Mesodermal cell (in vitro differentiated cells): Measurements from ENCODE around the gene ATP6V1A.

Source experiments
- H3K27ac ChIP-seq: 2 replicates; pipeline ENCODE4 v1.7.0; 2013; ENCODE audit warnings: mild to moderate bottlenecking, low read depth, low read length, moderate library complexity; ENCODE audit not compliant: severe bottlenecking
- H3K36me3 ChIP-seq: 2 replicates; pipeline ENCODE4 v1.7.1; 2013; ENCODE audit warnings: mild to moderate bottlenecking, low read length, moderate library complexity; ENCODE audit not compliant: control insufficient read depth, insufficient read depth
- H3K4me1 ChIP-seq: one replicate; pipeline ENCODE4 v1.7.1; 2013; ENCODE audit warnings: mild to moderate bottlenecking, low read length; ENCODE audit not compliant: insufficient read depth, control insufficient read depth, poor library complexity, severe bottlenecking
- H3K4me3 ChIP-seq: 2 replicates; pipeline ENCODE4 v1.7.0; 2013; ENCODE audit warnings: low read length, control low read depth, mild to moderate bottlenecking; ENCODE audit not compliant: insufficient read depth, poor library complexity, severe bottlenecking; ENCODE audit errors: extremely low read depth
- H3K9me3 ChIP-seq: 2 replicates; pipeline ENCODE4 v1.7.1; 2013; ENCODE audit warnings: mild to moderate bottlenecking, low read length, moderate library complexity; ENCODE audit not compliant: control insufficient read depth
- WGBS, 2 experiments: methylation state at CpG; one replicate each; pipeline ENCODE4 v1.1.5; 2013; ENCODE audit warnings: missing lambda C conversion rate in 2 of 2; ENCODE audit not compliant: insufficient coverage in 2 of 2; 5-methylcytosine and 5-hydroxymethylcytosine counted together

Gene ATP6V1A

GRCh38 chr3:113819866-113820265 lies 73.0 kb downstream of the ATP6V1A start:
- 90 to 100% methylated on average over 2 of the region's 3 CpGs for WGBS, 2 experiments
- H3K4me3 ChIP-seq, result no peak overlapping the region

DNA sequence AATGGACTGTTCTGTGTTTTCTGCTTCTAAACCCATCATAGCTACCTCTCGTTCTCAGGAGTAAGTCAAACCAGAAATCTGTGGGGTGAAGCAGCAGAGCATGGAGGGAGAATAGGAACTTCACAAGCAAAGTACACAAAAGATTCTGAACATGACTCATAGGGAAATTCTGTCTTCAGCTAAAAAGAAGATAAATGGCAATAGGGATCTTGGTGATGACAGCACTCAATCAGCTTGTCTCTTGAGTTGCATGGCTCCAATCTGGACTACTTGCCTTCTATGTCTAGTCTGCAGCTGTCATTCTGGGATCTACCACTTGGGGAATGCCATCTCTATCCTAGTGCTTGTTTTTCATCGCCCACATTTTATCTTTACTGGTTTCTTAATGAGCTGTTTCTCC lies 78.3 kb downstream of the ATP6V1A start:
- H3K9me3 ChIP-seq, result no peaks in the 10 kb centered on the region
- 100% methylated on average over 1 of the region's 2 CpGs for WGBS, 2 experiments
- peak overlapping the region; percentile 24 for H3K27ac ChIP-seq
- peaks cover 13% of the 10 kb centered on the region for H3K4me1 ChIP-seq
- no peak overlapping the region for H3K4me3 ChIP-seq
- H3K36me3 ChIP-seq, result no peaks in the 10 kb centered on the region

More at GRCh38 chr3:113819866-113820265, 73.0 kb downstream of the ATP6V1A start:
- H3K4me1 ChIP-seq, result peaks cover 3% of the 10 kb centered on the region
- H3K27ac ChIP-seq, result no peak overlapping the region
- H3K36me3 ChIP-seq, result no peaks in the 10 kb centered on the region
- no peaks in the 10 kb centered on the region for H3K9me3 ChIP-seq

DNA sequence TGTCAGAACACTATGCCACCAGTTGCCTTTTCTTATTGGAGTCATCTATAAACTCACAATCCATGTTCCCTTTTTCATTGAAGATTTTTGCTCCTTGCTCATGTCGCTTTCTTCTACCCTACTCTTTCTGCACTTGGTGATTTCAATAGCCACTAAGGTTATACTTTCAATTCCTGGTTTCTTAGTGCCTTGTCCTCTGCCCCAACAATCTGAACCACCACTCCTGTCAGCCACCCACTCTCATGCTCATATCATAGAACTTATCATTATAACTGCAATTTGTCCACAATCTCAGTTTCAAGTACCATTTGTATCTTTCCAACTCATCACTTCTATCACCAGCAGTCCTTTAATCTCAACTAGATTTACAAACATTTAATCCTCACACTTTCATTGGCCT lies 81.8 kb downstream of the ATP6V1A start:
- no peaks in the 10 kb centered on the region for H3K36me3 ChIP-seq
- H3K4me1 ChIP-seq, result peaks cover 21% of the 10 kb centered on the region
- H3K9me3 ChIP-seq, result no peaks in the 10 kb centered on the region
- WGBS, 2 experiments, result 91 to 100% methylated on average over 1 of the region's 1 CpG
- no peak overlapping the region for H3K27ac ChIP-seq
- no peak overlapping the region for H3K4me3 ChIP-seq

- H3K9me3 ChIP-seq, result no peaks in the 10 kb centered on the region
- no peak overlapping the region for H3K27ac ChIP-seq
- peaks cover 19% of the 10 kb centered on the region for H3K4me1 ChIP-seq
- no peak overlapping the region for H3K4me3 ChIP-seq
- H3K36me3 ChIP-seq, result no peaks in the 10 kb centered on the region
- WGBS, 2 experiments, result 73 to 94% methylated on average over 7 to 9 of the region's 10 CpGs
Measured at GRCh38 chr3:113829576-113830354, 82.9 kb downstream of the ATP6V1A start.

DNA sequence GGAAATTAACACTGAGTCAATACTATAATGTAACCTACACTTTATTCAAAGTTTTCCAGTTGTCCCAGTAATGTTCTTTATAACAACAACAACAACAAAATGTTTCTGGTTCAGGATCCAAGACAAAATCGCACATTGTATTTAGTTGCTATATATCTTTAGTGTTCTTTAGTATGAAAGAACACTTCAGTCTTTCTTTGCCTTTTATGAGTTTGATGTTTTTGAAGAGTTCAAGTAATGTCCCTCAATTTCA lies 84.2 kb downstream of the ATP6V1A start:
- no CpG with 5 or more reads among the region's 1 CpG for WGBS, 2 experiments
- H3K36me3 ChIP-seq, result no peaks in the 10 kb centered on the region
- no peaks in the 10 kb centered on the region for H3K9me3 ChIP-seq
- H3K27ac ChIP-seq, result no peak overlapping the region
- H3K4me3 ChIP-seq, result no peak overlapping the region
- H3K4me1 ChIP-seq, result peaks cover 13% of the 10 kb centered on the region

DNA sequence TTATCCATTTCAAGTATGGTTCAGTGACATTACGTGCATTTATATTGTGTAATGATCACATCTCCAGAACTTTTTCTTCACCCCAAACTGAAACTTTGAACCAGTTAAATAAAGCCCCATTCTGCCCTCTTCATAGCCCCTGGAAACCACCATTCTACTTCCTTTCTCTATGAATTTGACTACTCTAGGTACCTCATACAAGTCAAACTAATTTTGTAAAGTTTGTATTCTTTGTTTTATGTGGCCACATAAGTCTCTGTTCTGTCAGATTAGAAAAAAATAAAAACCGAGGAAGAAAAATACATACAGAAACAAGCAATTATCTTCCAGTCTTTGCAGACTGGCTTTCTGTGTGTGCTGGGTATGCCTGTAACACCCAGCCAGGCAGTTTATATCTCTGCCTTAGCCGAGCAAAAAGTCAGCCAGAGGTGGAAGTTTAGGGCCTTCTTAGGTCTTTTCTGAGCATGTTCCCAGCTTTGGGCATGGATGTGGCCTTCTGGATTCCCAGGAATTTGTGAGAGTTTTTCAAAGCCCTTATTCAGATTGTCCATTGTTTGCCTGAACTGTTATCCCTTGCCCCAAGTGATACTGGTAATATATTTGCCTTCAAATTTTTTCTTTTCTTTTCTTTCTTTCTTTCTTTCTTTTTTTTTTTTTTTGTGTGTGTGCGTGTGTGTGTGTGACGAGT lies 85.8 kb downstream of the ATP6V1A start:
- Histone ChIP-seq H3K36me3 (no peaks in the 10 kb centered on the region), H3K27ac (no peak overlapping the region), H3K4me3 (no peak overlapping the region), H3K9me3 (no peaks in the 10 kb centered on the region), H3K4me1 (peaks cover 13% of the 10 kb centered on the region)
- WGBS, 2 experiments, result 80% methylated on average over 1 of the region's 5 CpGs; no CpG with 5 or more reads in 1 of the 2 experiments

GRCh38 chr3:113834983-113835382 lies 88.1 kb downstream of the ATP6V1A start:
- no peaks in the 10 kb centered on the region for H3K36me3 ChIP-seq
- peaks cover 9% of the 10 kb centered on the region for H3K4me1 ChIP-seq
- H3K27ac ChIP-seq, result no peak overlapping the region
- no peaks in the 10 kb centered on the region for H3K9me3 ChIP-seq
- no peak overlapping the region for H3K4me3 ChIP-seq

GRCh38 chr3:113838631-113839209 lies 91.9 kb downstream of the ATP6V1A start, which contains the start of gene GRAMD1C:
Gene GRAMD1C, plus strand, starts transcription at chr3:113838788. Its CDS starts 122 bp downstream, at chr3:113838910.
- Histone ChIP-seq H3K4me1 (no peaks in the 10 kb centered on the region), H3K9me3 (no peaks in the 10 kb centered on the region), H3K27ac (no peak within 1 kb of the TSS), H3K36me3 (no peaks in the 10 kb centered on the region), H3K4me3 (peak within 1 kb of the TSS; percentile 55)
- WGBS, 2 experiments, result 0% methylated on average over 37 to 41 of the region's 48 CpGs

DNA sequence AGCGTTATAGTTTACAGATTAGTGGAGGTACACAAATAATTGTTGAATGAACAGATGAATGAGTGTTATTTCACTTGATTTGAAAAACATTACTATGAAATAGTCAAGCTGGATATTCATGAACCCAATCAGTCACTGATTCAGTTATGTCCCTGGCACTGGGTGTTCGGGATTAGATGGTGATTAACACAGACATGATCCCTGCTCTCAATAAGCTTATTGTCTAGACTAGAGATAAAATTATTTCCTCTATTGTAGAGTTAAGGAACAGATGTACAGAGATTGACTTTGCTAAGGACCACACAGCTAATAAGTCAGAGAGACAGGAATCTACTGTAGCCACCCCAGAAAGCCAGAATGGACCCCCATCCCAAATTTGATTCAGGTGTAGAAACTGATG lies 92.7 kb downstream of the ATP6V1A start:
- Histone ChIP-seq H3K4me3 (no peak overlapping the region), H3K4me1 (no peaks in the 10 kb centered on the region), H3K27ac (no peak overlapping the region), H3K36me3 (no peaks in the 10 kb centered on the region), H3K9me3 (no peaks in the 10 kb centered on the region)
- no CpG with 5 or more reads among the region's 2 CpGs for WGBS, 2 experiments

DNA sequence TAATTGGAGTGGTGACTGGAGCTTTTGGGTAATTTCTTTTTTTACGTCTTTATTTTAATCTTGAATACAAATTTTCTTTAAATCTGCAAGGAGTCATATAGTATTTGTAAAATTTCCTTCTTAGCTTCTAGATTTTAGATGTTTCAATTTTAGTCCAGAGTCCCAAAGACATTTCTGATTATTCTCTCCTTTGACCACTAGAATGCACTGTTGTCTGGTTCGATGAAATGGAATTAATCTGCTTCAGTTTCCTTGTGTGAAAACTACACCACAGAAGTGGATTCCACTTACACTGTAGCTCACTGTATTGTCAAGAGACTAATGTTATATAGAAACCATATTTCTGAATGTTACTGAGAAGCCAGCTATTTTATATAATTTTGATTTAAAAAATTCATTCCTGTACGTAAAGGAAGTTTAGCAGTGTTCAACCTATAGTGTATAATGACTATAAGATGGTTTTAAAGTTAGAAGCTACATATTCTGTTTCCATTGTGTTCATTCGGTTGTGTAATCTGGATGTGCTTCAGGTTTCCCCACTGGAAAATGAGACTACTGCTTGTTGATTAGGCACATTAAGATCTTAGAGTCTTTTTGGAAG lies 97.9 kb downstream of the ATP6V1A start:
- WGBS, 2 experiments, result no CpG with 5 or more reads among the region's 4 CpGs
- H3K36me3 ChIP-seq, result no peaks in the 10 kb centered on the region

GRCh38 chr3:113847247-113847646 lies 100.4 kb downstream of the ATP6V1A start:
- Histone ChIP-seq H3K4me3 (no peak overlapping the region), H3K27ac (no peak overlapping the region), H3K36me3 (no peaks in the 10 kb centered on the region), H3K9me3 (no peaks in the 10 kb centered on the region), H3K4me1 (no peaks in the 10 kb centered on the region)

More for the DNA sequence above, 97.9 kb downstream of the ATP6V1A start:
- Histone ChIP-seq H3K9me3 (no peaks in the 10 kb centered on the region), H3K4me1 (no peaks in the 10 kb centered on the region), H3K27ac (no peak overlapping the region), H3K4me3 (no peak overlapping the region)
